Panc1 (cell line): ENCODE measurements around the gene ATE1.

Experiments
- SIN3A ChIP-seq: IDR thresholded peaks from 2 replicates; pipeline ENCODE4 v1.6.1; 2012; ENCODE audit warnings: low read depth, mild to moderate bottlenecking, low read length, moderate library complexity, borderline replicate concordance; ENCODE audit not compliant: insufficient read depth
- TCF7L2 ChIP-seq: IDR thresholded peaks from 2 replicates; pipeline ENCODE4 v1.6.1; 2011; ENCODE audit warnings: mild to moderate bottlenecking, low read depth, low read length, inconsistent platforms
- TF ChIP-seq, protein P1 (sequence below): fragments of 450-650 bp; IDR thresholded peaks from 2 replicates; pipeline ENCODE4 v1.5.1; 2017; ENCODE audit warnings: mild to moderate bottlenecking

DNA sequence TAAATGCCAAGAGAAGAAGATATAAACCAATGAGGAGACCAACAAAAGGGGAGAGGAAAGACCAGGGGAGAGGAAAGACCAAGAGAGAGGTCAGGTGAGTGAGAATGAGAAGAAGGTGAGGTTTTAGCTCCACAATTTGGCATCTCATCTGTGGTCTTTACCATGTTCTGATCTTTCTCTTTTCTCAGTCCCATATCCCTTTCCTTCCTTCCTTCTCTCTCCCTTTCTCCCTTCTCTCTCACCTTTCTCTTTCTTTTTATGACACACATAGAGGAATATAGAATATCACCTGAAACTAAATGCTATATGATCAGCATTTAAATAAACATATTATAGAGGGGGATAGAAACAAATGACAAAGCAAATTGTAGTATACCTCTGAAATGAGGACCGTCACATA, 57.4 kb downstream of the ATE1 start:
- TF ChIP-seq, protein P1, sequence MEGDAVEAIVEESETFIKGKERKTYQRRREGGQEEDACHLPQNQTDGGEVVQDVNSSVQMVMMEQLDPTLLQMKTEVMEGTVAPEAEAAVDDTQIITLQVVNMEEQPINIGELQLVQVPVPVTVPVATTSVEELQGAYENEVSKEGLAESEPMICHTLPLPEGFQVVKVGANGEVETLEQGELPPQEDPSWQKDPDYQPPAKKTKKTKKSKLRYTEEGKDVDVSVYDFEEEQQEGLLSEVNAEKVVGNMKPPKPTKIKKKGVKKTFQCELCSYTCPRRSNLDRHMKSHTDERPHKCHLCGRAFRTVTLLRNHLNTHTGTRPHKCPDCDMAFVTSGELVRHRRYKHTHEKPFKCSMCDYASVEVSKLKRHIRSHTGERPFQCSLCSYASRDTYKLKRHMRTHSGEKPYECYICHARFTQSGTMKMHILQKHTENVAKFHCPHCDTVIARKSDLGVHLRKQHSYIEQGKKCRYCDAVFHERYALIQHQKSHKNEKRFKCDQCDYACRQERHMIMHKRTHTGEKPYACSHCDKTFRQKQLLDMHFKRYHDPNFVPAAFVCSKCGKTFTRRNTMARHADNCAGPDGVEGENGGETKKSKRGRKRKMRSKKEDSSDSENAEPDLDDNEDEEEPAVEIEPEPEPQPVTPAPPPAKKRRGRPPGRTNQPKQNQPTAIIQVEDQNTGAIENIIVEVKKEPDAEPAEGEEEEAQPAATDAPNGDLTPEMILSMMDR, result no peak
- TF ChIP-seq SIN3A, result no peak
- no peak for TF ChIP-seq TCF7L2
